WI38 (cell line): ENCODE results near the gene STIM1.

ENCODE experiments used
- H3K4me3 ChIP-seq: 2 replicates; pipeline ENCODE4 v1.5.1; 2011; ENCODE audit warnings: low read depth, mild to moderate bottlenecking, control low read depth, low read length
- TF ChIP-seq, protein P1 (sequence below): IDR thresholded peaks from 2 replicates; pipeline ENCODE4 v1.5.1; 2012; ENCODE audit warnings: low read depth, mild to moderate bottlenecking, control low read depth, low read length

STIM1 gene

DNA sequence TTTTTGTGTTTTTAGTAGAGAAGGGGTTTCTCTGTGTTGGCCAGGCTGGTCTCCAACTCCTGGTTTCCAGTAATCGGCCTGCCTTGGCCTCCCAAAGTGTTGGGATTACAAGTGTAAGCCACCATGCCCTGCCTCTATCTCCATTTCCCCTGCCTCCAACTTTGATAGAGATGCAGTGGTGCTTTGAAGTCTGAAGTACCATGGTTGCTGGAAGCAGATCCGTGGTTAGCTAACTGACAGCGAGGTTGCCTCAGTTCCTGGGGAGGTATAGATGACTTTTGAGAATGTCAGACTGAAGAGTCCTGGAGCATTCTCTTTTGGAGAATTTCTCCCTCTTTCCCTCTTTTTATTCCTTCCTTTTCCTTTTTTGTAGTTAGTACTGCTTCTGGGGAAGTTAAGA, 127.6 kb downstream of the STIM1 start:
- no peak overlapping the region for H3K4me3 ChIP-seq
- TF ChIP-seq, protein P1, sequence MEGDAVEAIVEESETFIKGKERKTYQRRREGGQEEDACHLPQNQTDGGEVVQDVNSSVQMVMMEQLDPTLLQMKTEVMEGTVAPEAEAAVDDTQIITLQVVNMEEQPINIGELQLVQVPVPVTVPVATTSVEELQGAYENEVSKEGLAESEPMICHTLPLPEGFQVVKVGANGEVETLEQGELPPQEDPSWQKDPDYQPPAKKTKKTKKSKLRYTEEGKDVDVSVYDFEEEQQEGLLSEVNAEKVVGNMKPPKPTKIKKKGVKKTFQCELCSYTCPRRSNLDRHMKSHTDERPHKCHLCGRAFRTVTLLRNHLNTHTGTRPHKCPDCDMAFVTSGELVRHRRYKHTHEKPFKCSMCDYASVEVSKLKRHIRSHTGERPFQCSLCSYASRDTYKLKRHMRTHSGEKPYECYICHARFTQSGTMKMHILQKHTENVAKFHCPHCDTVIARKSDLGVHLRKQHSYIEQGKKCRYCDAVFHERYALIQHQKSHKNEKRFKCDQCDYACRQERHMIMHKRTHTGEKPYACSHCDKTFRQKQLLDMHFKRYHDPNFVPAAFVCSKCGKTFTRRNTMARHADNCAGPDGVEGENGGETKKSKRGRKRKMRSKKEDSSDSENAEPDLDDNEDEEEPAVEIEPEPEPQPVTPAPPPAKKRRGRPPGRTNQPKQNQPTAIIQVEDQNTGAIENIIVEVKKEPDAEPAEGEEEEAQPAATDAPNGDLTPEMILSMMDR: no peak

DNA sequence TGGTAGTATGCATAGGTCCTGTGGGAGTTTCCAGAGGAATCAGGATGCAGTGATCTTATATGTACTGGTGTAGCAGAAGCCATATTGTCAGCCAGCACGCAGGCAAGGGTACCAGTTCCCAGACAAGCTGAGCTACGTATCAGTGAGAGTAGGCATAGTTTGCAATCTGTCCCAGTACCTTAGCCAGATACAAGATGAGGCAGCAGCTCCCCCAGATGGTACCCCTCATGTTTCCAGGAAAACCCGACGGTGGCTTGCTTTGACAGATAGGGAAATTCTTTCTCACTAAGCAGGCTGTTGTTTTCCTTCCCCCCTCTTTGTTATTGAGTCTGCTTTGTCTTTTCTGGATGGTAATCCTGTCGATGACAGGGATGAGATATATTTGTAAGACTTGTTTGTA, 129.4 kb downstream of the STIM1 start:
- TF ChIP-seq, protein P1: no peak
- H3K4me3 ChIP-seq: no peak overlapping the region

DNA sequence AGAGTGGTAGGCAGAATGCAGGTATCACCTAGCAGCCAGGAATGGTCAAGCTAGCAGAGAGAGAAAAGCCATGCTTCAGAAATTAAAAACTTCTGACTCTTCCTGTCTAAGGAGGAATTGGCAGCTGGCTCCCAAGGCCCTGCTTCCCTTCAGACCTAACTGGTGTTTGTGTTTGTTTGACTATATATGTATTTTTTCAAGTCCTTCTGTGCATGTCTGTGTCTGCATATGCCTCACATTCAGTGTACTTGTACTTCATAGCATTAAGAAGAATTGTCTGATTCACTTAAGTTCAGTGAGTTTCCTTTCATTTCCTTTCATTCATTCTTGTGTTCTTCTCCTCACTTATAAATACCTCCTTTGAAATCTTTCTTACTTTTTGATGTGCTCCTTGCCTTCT, 130.2 kb downstream of the STIM1 start:
- TF ChIP-seq, protein P1: no peak
- no peak overlapping the region for H3K4me3 ChIP-seq

DNA sequence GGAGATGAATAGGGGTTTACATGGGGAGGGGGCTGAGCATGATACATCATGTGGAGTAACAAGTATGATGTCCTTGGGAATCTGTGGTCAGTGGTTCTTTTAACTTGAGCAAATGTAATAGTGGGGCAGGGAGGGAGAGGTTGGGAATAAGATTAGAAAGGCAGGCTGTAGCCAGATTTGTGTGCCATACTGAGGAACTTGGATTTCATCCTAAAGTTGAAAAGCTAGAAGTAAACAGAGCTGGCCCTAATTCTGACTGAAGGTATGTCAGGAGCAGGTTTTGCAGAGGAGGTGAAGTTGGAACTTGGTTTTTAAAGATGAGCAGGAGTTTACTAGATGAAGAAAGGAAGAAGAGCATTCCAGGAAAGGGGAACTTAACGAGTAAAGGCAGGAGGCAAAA, 130.8 kb downstream of the STIM1 start:
- no peak overlapping the region for H3K4me3 ChIP-seq
- TF ChIP-seq, protein P1: no peak

DNA sequence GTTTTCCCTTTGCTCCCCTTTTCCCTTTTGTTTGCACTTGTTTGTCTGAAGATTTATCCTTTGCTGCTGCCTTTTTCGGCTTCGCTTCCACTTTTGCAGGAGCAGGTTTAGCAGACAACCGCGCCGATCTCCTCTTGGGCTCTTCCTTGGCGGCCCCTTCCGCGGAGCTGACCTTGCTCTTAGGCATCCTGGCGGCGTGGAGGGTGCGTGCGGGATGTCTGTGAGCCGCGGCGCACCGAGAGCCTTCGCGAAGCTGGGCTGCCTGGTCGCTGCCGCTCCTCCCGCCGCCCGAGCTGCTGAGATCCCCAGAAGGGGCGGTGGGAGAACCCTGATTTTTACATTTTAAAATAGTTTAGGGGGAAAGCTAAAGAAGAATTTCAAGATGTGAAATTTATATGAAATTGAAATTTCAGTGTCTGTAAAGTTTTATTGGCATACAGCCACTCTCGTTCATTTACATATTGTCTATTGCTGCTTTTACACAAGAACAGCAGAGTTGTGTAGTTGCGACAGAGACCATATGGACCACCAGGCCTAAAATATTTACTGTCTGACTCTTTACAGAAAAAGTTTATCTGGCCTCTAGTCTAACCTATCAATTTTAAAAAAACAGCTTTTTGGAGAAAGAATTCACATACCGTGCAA, 133.9 kb downstream of the STIM1 start:
- TF ChIP-seq, protein P1: no peak
- H3K4me3 ChIP-seq: no peak overlapping the region

DNA sequence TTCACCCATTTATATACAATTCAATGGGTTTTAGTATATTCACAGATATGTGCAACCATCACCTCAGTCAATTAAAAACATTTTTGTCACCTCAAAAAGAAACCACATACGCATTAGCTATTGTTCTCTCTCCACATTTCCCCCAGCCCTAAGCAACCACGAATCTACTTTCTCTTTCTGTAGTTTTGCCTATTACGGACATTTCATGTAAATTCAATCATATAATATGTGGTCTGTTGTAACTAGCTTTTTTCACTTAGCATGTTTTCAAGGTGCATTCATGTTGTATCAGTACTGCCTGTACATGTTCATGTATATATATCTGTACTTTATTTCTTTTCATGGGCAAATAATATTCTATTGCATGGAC, 134.4 kb downstream of the STIM1 start:
- TF ChIP-seq, protein P1: no peak
- no peak overlapping the region for H3K4me3 ChIP-seq

DNA sequence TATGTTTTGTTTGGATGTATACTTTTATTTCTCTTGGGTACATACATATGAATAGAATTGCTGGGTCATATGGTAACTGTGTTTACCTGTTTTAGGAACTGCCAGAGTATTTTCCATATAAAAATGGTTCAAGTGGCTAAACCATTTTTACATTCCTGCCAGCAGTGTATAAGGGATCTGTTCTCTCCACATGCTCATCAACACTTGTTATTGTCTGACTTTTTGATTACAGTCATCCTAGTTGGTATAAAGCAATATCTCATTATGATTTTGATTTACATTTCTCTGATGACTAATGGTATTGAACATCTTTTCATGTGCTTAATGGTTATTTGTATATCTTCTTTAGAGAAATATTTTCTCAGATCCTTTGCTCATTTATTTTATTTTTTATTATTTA, 134.9 kb downstream of the STIM1 start:
- no peak overlapping the region for H3K4me3 ChIP-seq
- TF ChIP-seq, protein P1: no peak
